GM23338 (cell line): Measurements from ENCODE around the gene TCERG1L. TPM values are rescaled to one million over a fixed set of nuclear protein-coding genes. Genes with fewer than 3 reads are reported as not detected.

ENCODE experiments used
- ATAC-seq: fragments of 200-7000 bp; cut with Tn5 transposase; 3 replicates; pipeline ENCODE4 v1.9.1; 2020
- DNase-seq: peaks from one replicate; pipeline ENCODE4 v3.0.0-alpha.2; 2015; ENCODE audit warnings: low spot score
- H2AFZ ChIP-seq: fragments of 200-600 bp; sonication (generic); 2 replicates; pipeline ENCODE4 v1.8.0; 2016; ENCODE audit warnings: antibody characterized with exemption, mild to moderate bottlenecking, moderate library complexity
- H3F3A ChIP-seq: fragments of 200-600 bp; sonication (generic); replicated peaks from 2 replicates; pipeline ENCODE4 v1.8.0; 2017; ENCODE audit warnings: antibody characterized with exemption, mixed run types, low read depth
- H3K27ac ChIP-seq: fragments of 200-600 bp; sonication (generic); 2 replicates; pipeline ENCODE4 v1.6.1; 2016; ENCODE audit warnings: low read depth
- H3K27me3 ChIP-seq: fragments of 200-600 bp; sonication (generic); 2 replicates; pipeline ENCODE4 v1.8.0; 2016; ENCODE audit warnings: mild to moderate bottlenecking, mixed run types, moderate library complexity; ENCODE audit not compliant: insufficient read depth
- H3K36me3 ChIP-seq: fragments of 200-600 bp; sonication (generic); 2 replicates; pipeline ENCODE4 v1.8.0; 2016; ENCODE audit warnings: mild to moderate bottlenecking; ENCODE audit not compliant: insufficient read depth
- H3K4me1 ChIP-seq: fragments of 200-600 bp; sonication (generic); 2 replicates; pipeline ENCODE4 v1.8.0; 2016; ENCODE audit warnings: mild to moderate bottlenecking, moderate library complexity; ENCODE audit not compliant: insufficient read depth
- H3K4me2 ChIP-seq: fragments of 200-600 bp; sonication (generic); 2 replicates; pipeline ENCODE4 v1.7.1; 2017; ENCODE audit warnings: mixed run types
- H3K4me3 ChIP-seq: fragments of 200-600 bp; sonication (generic); 2 replicates; pipeline ENCODE4 v1.6.1; 2016; ENCODE audit warnings: mixed run types
- H3K79me2 ChIP-seq: fragments of 200-600 bp; sonication (generic); replicated peaks from 2 replicates; pipeline ENCODE4 v1.8.0; 2017; ENCODE audit warnings: mild to moderate bottlenecking; ENCODE audit not compliant: insufficient read depth
- H3K9me2 ChIP-seq: fragments of 200-600 bp; sonication (generic); 2 replicates; pipeline ENCODE4 v1.8.0; 2017; ENCODE audit not compliant: insufficient read depth
- H4K20me1 ChIP-seq: fragments of 200-600 bp; sonication (generic); replicated peaks from 2 replicates; pipeline ENCODE4 v1.8.0; 2017; ENCODE audit warnings: mild to moderate bottlenecking; ENCODE audit not compliant: insufficient read depth
- H3K27ac Mint-ChIP-seq: 2 replicates; pipeline ENCODE4 v1.8.0; 2020; ENCODE audit warnings: inconsistent platforms, mild to moderate bottlenecking, moderate library complexity, mixed read lengths
- H3K27me3 Mint-ChIP-seq: 3 replicates; pipeline ENCODE4 v1.8.0; 2022; ENCODE audit warnings: low read depth, mild to moderate bottlenecking, moderate library complexity, mixed read lengths, inconsistent platforms; ENCODE audit not compliant: insufficient read depth, poor library complexity
- H3K36me3 Mint-ChIP-seq: 3 replicates; pipeline ENCODE4 v1.8.0; 2021; ENCODE audit warnings: low read depth, mild to moderate bottlenecking, inconsistent platforms, moderate library complexity, mixed read lengths
- H3K4me1 Mint-ChIP-seq: 3 replicates; pipeline ENCODE4 v1.8.0; 2020; ENCODE audit warnings: mild to moderate bottlenecking, inconsistent platforms, mixed read lengths
- H3K4me3 Mint-ChIP-seq: 3 replicates; pipeline ENCODE4 v1.8.0; 2021; ENCODE audit warnings: moderate library complexity, mild to moderate bottlenecking, inconsistent platforms, mixed read lengths
- H3K9me3 Mint-ChIP-seq: 3 replicates; pipeline ENCODE4 v1.8.0; 2020; ENCODE audit warnings: moderate library complexity, mild to moderate bottlenecking, inconsistent platforms, mixed read lengths
- CREB1 ChIP-seq: fragments of 250-450 bp; sonication (Bioruptor Pico); IDR thresholded peaks from 2 replicates; pipeline ENCODE4 v1.5.0; 2020; ENCODE audit warnings: low read depth, mild to moderate bottlenecking, moderate library complexity
- EZH2 ChIP-seq: fragments of 200-600 bp; sonication (generic); IDR thresholded peaks from one replicate; pipeline ENCODE4 v1.8.0; 2017; ENCODE audit warnings: antibody characterized with exemption, mild to moderate bottlenecking, low read depth; ENCODE audit not compliant: unreplicated experiment
- EZH2phosphoT487 ChIP-seq: fragments of 200-600 bp; sonication (generic); IDR thresholded peaks from one replicate; pipeline ENCODE4 v1.8.1; 2018; ENCODE audit warnings: antibody characterized with exemption; ENCODE audit not compliant: unreplicated experiment
- JUNB ChIP-seq: IDR thresholded peaks from one replicate; pipeline ENCODE4 v1.6.1; 2016; ENCODE audit warnings: antibody characterized with exemption; ENCODE audit not compliant: unreplicated experiment
- NANOG ChIP-seq: IDR thresholded peaks from 2 replicates; pipeline ENCODE4 v1.6.1; 2016; ENCODE audit warnings: antibody characterized with exemption, borderline replicate concordance
- REST ChIP-seq: IDR thresholded peaks from one replicate; pipeline ENCODE4 v1.6.1; 2018; ENCODE audit warnings: antibody characterized with exemption; ENCODE audit not compliant: unreplicated experiment
- STAT1 ChIP-seq: IDR thresholded peaks from one replicate; pipeline ENCODE4 v1.6.1; 2016; ENCODE audit warnings: antibody characterized with exemption; ENCODE audit not compliant: unreplicated experiment
- ZNF114 ChIP-seq: fragments of 250-450 bp; sonication (Bioruptor Pico); IDR thresholded peaks from 2 replicates; pipeline ENCODE4 v1.5.0; 2020; ENCODE audit warnings: mild to moderate bottlenecking, moderate library complexity
- ZNF331 ChIP-seq: fragments of 250-450 bp; sonication (Bioruptor Pico); IDR thresholded peaks from 2 replicates; pipeline ENCODE4 v1.5.0; 2020; ENCODE audit warnings: low read depth, mild to moderate bottlenecking, moderate library complexity
- polyA plus RNA-seq: library from polyadenylated mRNA; unstranded; fragments of >200 nt; fragmentation: Nextera tagmentation; extraction: Ambion mirVana; gene quantifications from 2 replicates; pipeline ENCODE4 v1.2.1, GENCODE V29; 2016
- total RNA-seq: library from RNA; depleted of rRNA; stranded (reverse); fragments of >200 nt; shearing (Covaris generic); gene quantifications from 2 replicates; pipeline ENCODE4 v1.2.3, GENCODE V29; 2014
- TF ChIP-seq, protein P1 (sequence below): IDR thresholded peaks from 2 replicates; pipeline ENCODE4 v1.6.1; 2016; ENCODE audit warnings: antibody characterized with exemption
- TF ChIP-seq, protein P2 (sequence below): fragments of 250-450 bp; sonication (Bioruptor Pico); IDR thresholded peaks from 2 replicates; pipeline ENCODE4 v1.5.0; 2020; ENCODE audit warnings: mild to moderate bottlenecking, moderate library complexity

The TCERG1L gene
- total and polyA plus RNA-seq, 2 experiments from 2014 or later: 3.9 to 5.5 TPM

- Histone ChIP-seq H3K27me3 (no peaks in the 10 kb centered on the region), H2AFZ (no peak overlapping the region), H3K79me2 (no peaks in the 10 kb centered on the region), H3K36me3 (no peaks in the 10 kb centered on the region), H4K20me1 (no peaks in the 10 kb centered on the region), H3K9me2 (no peaks in the 10 kb centered on the region), H3F3A (no peaks in the 10 kb centered on the region), H3K4me3 (no peak overlapping the region), H3K4me2 (no peak overlapping the region), H3K4me1 (no peaks in the 10 kb centered on the region), H3K27ac (no peak overlapping the region)
- DNase-seq (no peak), ATAC-seq (no peak)
- Mint-ChIP-seq H3K27me3 (peaks cover 6% of the 10 kb centered on the region), H3K4me3 (no peak overlapping the region), H3K36me3 (peaks cover 38% of the 10 kb centered on the region; the same call in 2 of the 3 replicates), H3K9me3 (peaks cover 98% of the 10 kb centered on the region), H3K27ac (no peak overlapping the region), H3K4me1 (peaks cover 4% of the 10 kb centered on the region; the same call in 2 of the 3 replicates)
- TF ChIP-seq ZNF114 (CRISPR knock-in tag) (no peak), EZH2 (no peak), CREB1 (CRISPR knock-in tag) (no peak), JUNB (no peak), NANOG (no peak), ZNF331 (CRISPR knock-in tag) (no peak), EZH2phosphoT487 (no peak), REST (no peak), STAT1 (no peak)
- TF ChIP-seq, protein P1, sequence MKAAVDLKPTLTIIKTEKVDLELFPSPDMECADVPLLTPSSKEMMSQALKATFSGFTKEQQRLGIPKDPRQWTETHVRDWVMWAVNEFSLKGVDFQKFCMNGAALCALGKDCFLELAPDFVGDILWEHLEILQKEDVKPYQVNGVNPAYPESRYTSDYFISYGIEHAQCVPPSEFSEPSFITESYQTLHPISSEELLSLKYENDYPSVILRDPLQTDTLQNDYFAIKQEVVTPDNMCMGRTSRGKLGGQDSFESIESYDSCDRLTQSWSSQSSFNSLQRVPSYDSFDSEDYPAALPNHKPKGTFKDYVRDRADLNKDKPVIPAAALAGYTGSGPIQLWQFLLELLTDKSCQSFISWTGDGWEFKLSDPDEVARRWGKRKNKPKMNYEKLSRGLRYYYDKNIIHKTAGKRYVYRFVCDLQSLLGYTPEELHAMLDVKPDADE: no peak
- TF ChIP-seq, protein P2, sequence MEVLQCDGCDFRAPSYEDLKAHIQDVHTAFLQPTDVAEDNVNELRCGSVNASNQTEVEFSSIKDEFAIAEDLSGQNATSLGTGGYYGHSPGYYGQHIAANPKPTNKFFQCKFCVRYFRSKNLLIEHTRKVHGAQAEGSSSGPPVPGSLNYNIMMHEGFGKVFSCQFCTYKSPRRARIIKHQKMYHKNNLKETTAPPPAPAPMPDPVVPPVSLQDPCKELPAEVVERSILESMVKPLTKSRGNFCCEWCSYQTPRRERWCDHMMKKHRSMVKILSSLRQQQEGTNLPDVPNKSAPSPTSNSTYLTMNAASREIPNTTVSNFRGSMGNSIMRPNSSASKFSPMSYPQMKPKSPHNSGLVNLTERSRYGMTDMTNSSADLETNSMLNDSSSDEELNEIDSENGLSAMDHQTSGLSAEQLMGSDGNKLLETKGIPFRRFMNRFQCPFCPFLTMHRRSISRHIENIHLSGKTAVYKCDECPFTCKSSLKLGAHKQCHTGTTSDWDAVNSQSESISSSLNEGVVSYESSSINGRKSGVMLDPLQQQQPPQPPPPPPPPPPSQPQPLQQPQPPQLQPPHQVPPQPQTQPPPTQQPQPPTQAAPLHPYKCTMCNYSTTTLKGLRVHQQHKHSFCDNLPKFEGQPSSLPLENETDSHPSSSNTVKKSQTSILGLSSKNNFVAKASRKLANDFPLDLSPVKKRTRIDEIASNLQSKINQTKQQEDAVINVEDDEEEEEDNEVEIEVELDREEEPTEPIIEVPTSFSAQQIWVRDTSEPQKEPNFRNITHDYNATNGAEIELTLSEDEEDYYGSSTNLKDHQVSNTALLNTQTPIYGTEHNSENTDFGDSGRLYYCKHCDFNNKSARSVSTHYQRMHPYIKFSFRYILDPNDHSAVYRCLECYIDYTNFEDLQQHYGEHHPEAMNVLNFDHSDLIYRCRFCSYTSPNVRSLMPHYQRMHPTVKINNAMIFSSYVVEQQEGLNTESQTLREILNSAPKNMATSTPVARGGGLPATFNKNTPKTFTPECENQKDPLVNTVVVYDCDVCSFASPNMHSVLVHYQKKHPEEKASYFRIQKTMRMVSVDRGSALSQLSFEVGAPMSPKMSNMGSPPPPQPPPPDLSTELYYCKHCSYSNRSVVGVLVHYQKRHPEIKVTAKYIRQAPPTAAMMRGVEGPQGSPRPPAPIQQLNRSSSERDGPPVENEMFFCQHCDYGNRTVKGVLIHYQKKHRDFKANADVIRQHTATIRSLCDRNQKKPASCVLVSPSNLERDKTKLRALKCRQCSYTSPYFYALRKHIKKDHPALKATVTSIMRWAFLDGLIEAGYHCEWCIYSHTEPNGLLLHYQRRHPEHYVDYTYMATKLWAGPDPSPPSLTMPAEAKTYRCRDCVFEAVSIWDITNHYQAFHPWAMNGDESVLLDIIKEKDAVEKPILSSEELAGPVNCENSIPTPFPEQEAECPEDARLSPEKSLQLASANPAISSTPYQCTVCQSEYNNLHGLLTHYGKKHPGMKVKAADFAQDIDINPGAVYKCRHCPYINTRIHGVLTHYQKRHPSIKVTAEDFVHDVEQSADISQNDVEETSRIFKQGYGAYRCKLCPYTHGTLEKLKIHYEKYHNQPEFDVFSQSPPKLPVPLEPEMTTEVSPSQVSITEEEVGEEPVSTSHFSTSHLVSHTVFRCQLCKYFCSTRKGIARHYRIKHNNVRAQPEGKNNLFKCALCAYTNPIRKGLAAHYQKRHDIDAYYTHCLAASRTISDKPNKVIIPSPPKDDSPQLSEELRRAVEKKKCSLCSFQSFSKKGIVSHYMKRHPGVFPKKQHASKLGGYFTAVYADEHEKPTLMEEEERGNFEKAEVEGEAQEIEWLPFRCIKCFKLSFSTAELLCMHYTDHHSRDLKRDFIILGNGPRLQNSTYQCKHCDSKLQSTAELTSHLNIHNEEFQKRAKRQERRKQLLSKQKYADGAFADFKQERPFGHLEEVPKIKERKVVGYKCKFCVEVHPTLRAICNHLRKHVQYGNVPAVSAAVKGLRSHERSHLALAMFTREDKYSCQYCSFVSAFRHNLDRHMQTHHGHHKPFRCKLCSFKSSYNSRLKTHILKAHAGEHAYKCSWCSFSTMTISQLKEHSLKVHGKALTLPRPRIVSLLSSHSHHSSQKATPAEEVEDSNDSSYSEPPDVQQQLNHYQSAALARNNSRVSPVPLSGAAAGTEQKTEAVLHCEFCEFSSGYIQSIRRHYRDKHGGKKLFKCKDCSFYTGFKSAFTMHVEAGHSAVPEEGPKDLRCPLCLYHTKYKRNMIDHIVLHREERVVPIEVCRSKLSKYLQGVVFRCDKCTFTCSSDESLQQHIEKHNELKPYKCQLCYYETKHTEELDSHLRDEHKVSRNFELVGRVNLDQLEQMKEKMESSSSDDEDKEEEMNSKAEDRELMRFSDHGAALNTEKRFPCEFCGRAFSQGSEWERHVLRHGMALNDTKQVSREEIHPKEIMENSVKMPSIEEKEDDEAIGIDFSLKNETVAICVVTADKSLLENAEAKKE (CRISPR knock-in tag): no peak
Observed at GRCh38 chr10:131254859-131255252, 56.7 kb downstream of the TCERG1L start.
